DND-41 (cell line): ENCODE measurements around the gene TBC1D14.

Source experiments
- CTCF ChIP-seq: IDR thresholded peaks from 2 replicates; pipeline ENCODE4 v1.5.1; 2012; ENCODE audit warnings: borderline replicate concordance, low read length, moderate library complexity, mild to moderate bottlenecking; ENCODE audit not compliant: poor library complexity, severe bottlenecking; ENCODE audit errors: extremely low read depth
- EZH2 ChIP-seq: IDR thresholded peaks from 3 replicates; pipeline ENCODE4 v1.6.1; 2012; ENCODE audit warnings: borderline replicate concordance, low read depth, mild to moderate bottlenecking, moderate library complexity, low read length, inconsistent platforms; ENCODE audit not compliant: severe bottlenecking

GRCh38 chr4:6961496-6962210 lies 52.0 kb downstream of the TBC1D14 start:
- TF ChIP-seq CTCF (no peak), EZH2 (no peak)
